IMR-90 (cell line): Measurements from ENCODE around the gene CERS6.

Experiments
- BHLHE40 ChIP-seq: fragments of 150-350 bp; IDR thresholded peaks from 2 replicates; pipeline ENCODE4 v1.6.1; 2016; ENCODE audit warnings: mild to moderate bottlenecking, low read depth, low read length
- CEBPB ChIP-seq: IDR thresholded peaks from 2 replicates; pipeline ENCODE4 v1.6.1; 2012; ENCODE audit warnings: low read depth, low read length, improper control_type of control experiment
- FOS ChIP-seq: fragments of 150-350 bp; IDR thresholded peaks from 2 replicates; pipeline ENCODE4 v1.6.1; 2016; ENCODE audit warnings: low read depth, low read length
- MAFK ChIP-seq: IDR thresholded peaks from 2 replicates; pipeline ENCODE4 v1.6.1; 2012; ENCODE audit warnings: low read depth, low read length, improper control_type of control experiment
- MAZ ChIP-seq: IDR thresholded peaks from 2 replicates; pipeline ENCODE4 v1.6.1; 2012; ENCODE audit warnings: low read depth, mild to moderate bottlenecking, low read length, improper control_type of control experiment, moderate library complexity, borderline replicate concordance
- MXI1 ChIP-seq: IDR thresholded peaks from 2 replicates; pipeline ENCODE4 v1.6.1; 2012; ENCODE audit warnings: low read depth, mild to moderate bottlenecking, low read length, moderate library complexity, borderline replicate concordance
- NFE2L2 ChIP-seq: fragments of 150-350 bp; IDR thresholded peaks from 2 replicates; pipeline ENCODE4 v1.6.1; 2016; ENCODE audit warnings: low read depth, mild to moderate bottlenecking, low read length
- POLR2A ChIP-seq: IDR thresholded peaks from 2 replicates; pipeline ENCODE4 v1.6.1; 2012; ENCODE audit warnings: mild to moderate bottlenecking, low read depth, low read length
- RAD21 ChIP-seq: IDR thresholded peaks from 2 replicates; pipeline ENCODE4 v1.6.1; 2012; ENCODE audit warnings: low read length, improper control_type of control experiment
- RCOR1 ChIP-seq: IDR thresholded peaks from 2 replicates; pipeline ENCODE4 v1.6.1; 2012; ENCODE audit warnings: mild to moderate bottlenecking, low read length, improper control_type of control experiment; ENCODE audit not compliant: insufficient replicate concordance
- SMC3 ChIP-seq: fragments of 150-350 bp; IDR thresholded peaks from 2 replicates; pipeline ENCODE4 v1.6.1; 2016; ENCODE audit warnings: low read depth, mild to moderate bottlenecking, antibody characterized with exemption, low read length, moderate library complexity
- USF2 ChIP-seq: fragments of 150-350 bp; IDR thresholded peaks from 2 replicates; pipeline ENCODE4 v1.6.1; 2017; ENCODE audit warnings: mild to moderate bottlenecking, antibody characterized with exemption, low read length, low read depth
- TF ChIP-seq, protein P1 (sequence below): conservative IDR thresholded peaks from 2 replicates; pipeline ENCODE4 v1.5.1; 2012; ENCODE audit warnings: mild to moderate bottlenecking, low read depth, low read length, improper control_type of control experiment
- TF ChIP-seq, protein P2 (sequence below): fragments of 150-350 bp; IDR thresholded peaks from 2 replicates; pipeline ENCODE4 v1.6.1; 2016; ENCODE audit warnings: low read depth, mild to moderate bottlenecking, low read length, moderate library complexity, borderline replicate concordance

- TF ChIP-seq BHLHE40 (no peak), MAZ (no peak), CEBPB (no peak), RAD21 (no peak), MAFK (no peak), RCOR1 (no peak), POLR2A (no peak), FOS (no peak), MXI1 (no peak), SMC3 (no peak), USF2 (no peak), NFE2L2 (no peak)
- TF ChIP-seq, protein P1, sequence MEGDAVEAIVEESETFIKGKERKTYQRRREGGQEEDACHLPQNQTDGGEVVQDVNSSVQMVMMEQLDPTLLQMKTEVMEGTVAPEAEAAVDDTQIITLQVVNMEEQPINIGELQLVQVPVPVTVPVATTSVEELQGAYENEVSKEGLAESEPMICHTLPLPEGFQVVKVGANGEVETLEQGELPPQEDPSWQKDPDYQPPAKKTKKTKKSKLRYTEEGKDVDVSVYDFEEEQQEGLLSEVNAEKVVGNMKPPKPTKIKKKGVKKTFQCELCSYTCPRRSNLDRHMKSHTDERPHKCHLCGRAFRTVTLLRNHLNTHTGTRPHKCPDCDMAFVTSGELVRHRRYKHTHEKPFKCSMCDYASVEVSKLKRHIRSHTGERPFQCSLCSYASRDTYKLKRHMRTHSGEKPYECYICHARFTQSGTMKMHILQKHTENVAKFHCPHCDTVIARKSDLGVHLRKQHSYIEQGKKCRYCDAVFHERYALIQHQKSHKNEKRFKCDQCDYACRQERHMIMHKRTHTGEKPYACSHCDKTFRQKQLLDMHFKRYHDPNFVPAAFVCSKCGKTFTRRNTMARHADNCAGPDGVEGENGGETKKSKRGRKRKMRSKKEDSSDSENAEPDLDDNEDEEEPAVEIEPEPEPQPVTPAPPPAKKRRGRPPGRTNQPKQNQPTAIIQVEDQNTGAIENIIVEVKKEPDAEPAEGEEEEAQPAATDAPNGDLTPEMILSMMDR, result no peak
- TF ChIP-seq, protein P2, sequence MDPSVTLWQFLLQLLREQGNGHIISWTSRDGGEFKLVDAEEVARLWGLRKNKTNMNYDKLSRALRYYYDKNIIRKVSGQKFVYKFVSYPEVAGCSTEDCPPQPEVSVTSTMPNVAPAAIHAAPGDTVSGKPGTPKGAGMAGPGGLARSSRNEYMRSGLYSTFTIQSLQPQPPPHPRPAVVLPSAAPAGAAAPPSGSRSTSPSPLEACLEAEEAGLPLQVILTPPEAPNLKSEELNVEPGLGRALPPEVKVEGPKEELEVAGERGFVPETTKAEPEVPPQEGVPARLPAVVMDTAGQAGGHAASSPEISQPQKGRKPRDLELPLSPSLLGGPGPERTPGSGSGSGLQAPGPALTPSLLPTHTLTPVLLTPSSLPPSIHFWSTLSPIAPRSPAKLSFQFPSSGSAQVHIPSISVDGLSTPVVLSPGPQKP, result no peak
Measured at GRCh38 chr2:168514692-168515091, 58.6 kb downstream of the CERS6 start.
